SK-N-SH treated with all-trans-retinoic acid at 6 μM for 48 hours (cell line): ENCODE data around the gene ASTN2.

Experiments used
- ATAC-seq: fragments of 200-7000 bp; cut with Tn5 transposase; 3 replicates; pipeline ENCODE4 v1.9.1; 2020; ENCODE audit warnings: mild to moderate bottlenecking, moderate library complexity
- ARNTL ChIP-seq: fragments of 450-650 bp; formaldehyde crosslinking; IDR thresholded peaks from 2 replicates; pipeline ENCODE4 v1.5.0; 2020; ENCODE audit warnings: low read depth, mild to moderate bottlenecking, moderate library complexity, borderline replicate concordance
- BACH2 ChIP-seq: fragments of 250-450 bp; sonication (Bioruptor Pico); IDR thresholded peaks from 2 replicates; pipeline ENCODE4 v1.9.0; 2021; ENCODE audit warnings: mild to moderate bottlenecking, borderline replicate concordance
- CSDC2 ChIP-seq: fragments of 250-450 bp; sonication (Bioruptor Pico); IDR thresholded peaks from 2 replicates; pipeline ENCODE4 v1.5.0; 2020; ENCODE audit warnings: mild to moderate bottlenecking, moderate library complexity
- CSRNP3 ChIP-seq: fragments of 250-450 bp; sonication (Bioruptor Pico); IDR thresholded peaks from 2 replicates; pipeline ENCODE4 v1.5.1; 2021; ENCODE audit warnings: mild to moderate bottlenecking, moderate library complexity
- ESRRG ChIP-seq: fragments of 250-450 bp; sonication (Bioruptor Pico); IDR thresholded peaks from 2 replicates; pipeline ENCODE4 v1.6.1; 2021; ENCODE audit warnings: mild to moderate bottlenecking
- GLIS3 ChIP-seq: fragments of 250-450 bp; sonication (Bioruptor Pico); IDR thresholded peaks from 2 replicates; pipeline ENCODE4 v1.5.0; 2020; ENCODE audit warnings: mild to moderate bottlenecking, moderate library complexity
- ISL1 ChIP-seq: fragments of 250-450 bp; sonication (Bioruptor Pico); IDR thresholded peaks from 2 replicates; pipeline ENCODE4 v2.1.2; 2022; ENCODE audit warnings: mild to moderate bottlenecking, moderate library complexity
- OSR1 ChIP-seq: fragments of 250-450 bp; sonication (Bioruptor Pico); IDR thresholded peaks from 2 replicates; pipeline ENCODE4 v1.8.0; 2022; ENCODE audit warnings: moderate library complexity, mild to moderate bottlenecking, inconsistent platforms
- POU6F1 ChIP-seq: fragments of 250-450 bp; sonication (Bioruptor Pico); IDR thresholded peaks from 2 replicates; pipeline ENCODE4 v1.8.0; 2021; ENCODE audit warnings: low read depth, mild to moderate bottlenecking, moderate library complexity, borderline replicate concordance
- PPARA ChIP-seq: fragments of 250-450 bp; sonication (Bioruptor Pico); IDR thresholded peaks from 2 replicates; pipeline ENCODE4 v1.5.0; 2020; ENCODE audit warnings: mild to moderate bottlenecking, borderline replicate concordance
- SNAI2 ChIP-seq: fragments of 250-450 bp; sonication (Bioruptor Pico); IDR thresholded peaks from 2 replicates; pipeline ENCODE4 v1.5.0; 2020; ENCODE audit warnings: mild to moderate bottlenecking, moderate library complexity
- TCF4 ChIP-seq: fragments of 250-450 bp; sonication (Bioruptor Pico); IDR thresholded peaks from 2 replicates; pipeline ENCODE4 v1.8.0; 2021; ENCODE audit warnings: mild to moderate bottlenecking, moderate library complexity, borderline replicate concordance
- TOX ChIP-seq: fragments of 250-450 bp; sonication (Bioruptor Pico); IDR thresholded peaks from 2 replicates; pipeline ENCODE4 v1.8.0; 2021; ENCODE audit warnings: mild to moderate bottlenecking, moderate library complexity, borderline replicate concordance
- ZFP3 ChIP-seq: fragments of 250-450 bp; sonication (Bioruptor Pico); IDR thresholded peaks from 2 replicates; pipeline ENCODE4 v1.5.0; 2020; ENCODE audit warnings: mild to moderate bottlenecking, moderate library complexity
- ZFP30 ChIP-seq: fragments of 450-650 bp; formaldehyde crosslinking; IDR thresholded peaks from 2 replicates; pipeline ENCODE4 v1.5.0; 2022; ENCODE audit warnings: mild to moderate bottlenecking, moderate library complexity
- ZNF565 ChIP-seq: fragments of 450-650 bp; formaldehyde crosslinking; conservative IDR thresholded peaks from 2 replicates; pipeline ENCODE4 v1.5.0; 2020; ENCODE audit warnings: low read depth, mild to moderate bottlenecking, moderate library complexity
- ZNF70 ChIP-seq: fragments of 450-650 bp; formaldehyde crosslinking; IDR thresholded peaks from 2 replicates; pipeline ENCODE4 v1.5.0; 2020; ENCODE audit warnings: mild to moderate bottlenecking, moderate library complexity
- TF ChIP-seq, protein P1 (sequence below): fragments of 250-450 bp; sonication (Bioruptor Pico); IDR thresholded peaks from 2 replicates; pipeline ENCODE4 v1.8.0; 2020; ENCODE audit warnings: mild to moderate bottlenecking, moderate library complexity, borderline replicate concordance
- TF ChIP-seq, protein P2 (sequence below): fragments of 250-450 bp; sonication (Bioruptor Pico); IDR thresholded peaks from 2 replicates; pipeline ENCODE4 v1.5.0; 2020; ENCODE audit warnings: mild to moderate bottlenecking, moderate library complexity
- TF ChIP-seq, protein P3 (sequence below): fragments of 250-450 bp; sonication (Bioruptor Pico); IDR thresholded peaks from 2 replicates; pipeline ENCODE4 v1.5.1; 2020; ENCODE audit warnings: low read depth, mild to moderate bottlenecking, moderate library complexity

Gene ASTN2

DNA sequence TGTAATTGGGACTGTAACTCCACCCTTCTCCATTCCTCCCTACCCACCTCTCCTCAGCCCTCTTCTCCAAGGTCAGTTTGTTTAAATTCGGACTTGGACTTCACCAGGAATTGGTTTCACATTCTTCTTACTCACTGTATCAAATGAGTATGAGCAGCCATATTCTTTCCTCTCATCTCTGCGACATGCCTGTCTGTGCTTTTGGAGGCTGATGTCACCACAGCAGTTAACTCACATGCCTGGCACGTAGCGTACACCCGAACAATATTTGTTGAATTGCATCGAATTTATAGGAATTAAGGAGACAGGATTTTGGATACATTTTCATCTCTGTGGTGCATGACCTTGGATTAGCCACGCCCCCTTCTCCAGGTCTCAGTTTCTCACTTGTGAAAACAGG, 291.1 kb downstream of the ASTN2 start:
- no peak for ATAC-seq
- no peak for TF ChIP-seq ZFP30 (CRISPR knock-in tag)
- TF ChIP-seq, protein P1, sequence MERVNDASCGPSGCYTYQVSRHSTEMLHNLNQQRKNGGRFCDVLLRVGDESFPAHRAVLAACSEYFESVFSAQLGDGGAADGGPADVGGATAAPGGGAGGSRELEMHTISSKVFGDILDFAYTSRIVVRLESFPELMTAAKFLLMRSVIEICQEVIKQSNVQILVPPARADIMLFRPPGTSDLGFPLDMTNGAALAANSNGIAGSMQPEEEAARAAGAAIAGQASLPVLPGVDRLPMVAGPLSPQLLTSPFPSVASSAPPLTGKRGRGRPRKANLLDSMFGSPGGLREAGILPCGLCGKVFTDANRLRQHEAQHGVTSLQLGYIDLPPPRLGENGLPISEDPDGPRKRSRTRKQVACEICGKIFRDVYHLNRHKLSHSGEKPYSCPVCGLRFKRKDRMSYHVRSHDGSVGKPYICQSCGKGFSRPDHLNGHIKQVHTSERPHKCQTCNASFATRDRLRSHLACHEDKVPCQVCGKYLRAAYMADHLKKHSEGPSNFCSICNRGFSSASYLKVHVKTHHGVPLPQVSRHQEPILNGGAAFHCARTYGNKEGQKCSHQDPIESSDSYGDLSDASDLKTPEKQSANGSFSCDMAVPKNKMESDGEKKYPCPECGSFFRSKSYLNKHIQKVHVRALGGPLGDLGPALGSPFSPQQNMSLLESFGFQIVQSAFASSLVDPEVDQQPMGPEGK (CRISPR knock-in tag) = no peak
- TF ChIP-seq, protein P2, sequence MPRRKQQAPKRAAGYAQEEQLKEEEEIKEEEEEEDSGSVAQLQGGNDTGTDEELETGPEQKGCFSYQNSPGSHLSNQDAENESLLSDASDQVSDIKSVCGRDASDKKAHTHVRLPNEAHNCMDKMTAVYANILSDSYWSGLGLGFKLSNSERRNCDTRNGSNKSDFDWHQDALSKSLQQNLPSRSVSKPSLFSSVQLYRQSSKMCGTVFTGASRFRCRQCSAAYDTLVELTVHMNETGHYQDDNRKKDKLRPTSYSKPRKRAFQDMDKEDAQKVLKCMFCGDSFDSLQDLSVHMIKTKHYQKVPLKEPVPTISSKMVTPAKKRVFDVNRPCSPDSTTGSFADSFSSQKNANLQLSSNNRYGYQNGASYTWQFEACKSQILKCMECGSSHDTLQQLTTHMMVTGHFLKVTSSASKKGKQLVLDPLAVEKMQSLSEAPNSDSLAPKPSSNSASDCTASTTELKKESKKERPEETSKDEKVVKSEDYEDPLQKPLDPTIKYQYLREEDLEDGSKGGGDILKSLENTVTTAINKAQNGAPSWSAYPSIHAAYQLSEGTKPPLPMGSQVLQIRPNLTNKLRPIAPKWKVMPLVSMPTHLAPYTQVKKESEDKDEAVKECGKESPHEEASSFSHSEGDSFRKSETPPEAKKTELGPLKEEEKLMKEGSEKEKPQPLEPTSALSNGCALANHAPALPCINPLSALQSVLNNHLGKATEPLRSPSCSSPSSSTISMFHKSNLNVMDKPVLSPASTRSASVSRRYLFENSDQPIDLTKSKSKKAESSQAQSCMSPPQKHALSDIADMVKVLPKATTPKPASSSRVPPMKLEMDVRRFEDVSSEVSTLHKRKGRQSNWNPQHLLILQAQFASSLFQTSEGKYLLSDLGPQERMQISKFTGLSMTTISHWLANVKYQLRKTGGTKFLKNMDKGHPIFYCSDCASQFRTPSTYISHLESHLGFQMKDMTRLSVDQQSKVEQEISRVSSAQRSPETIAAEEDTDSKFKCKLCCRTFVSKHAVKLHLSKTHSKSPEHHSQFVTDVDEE (CRISPR knock-in tag) = no peak
- TF ChIP-seq ARNTL = no peak
- no peak for TF ChIP-seq ISL1 (CRISPR knock-in tag)
- TF ChIP-seq ZNF70 (CRISPR knock-in tag) = no peak
- TF ChIP-seq, protein P3, sequence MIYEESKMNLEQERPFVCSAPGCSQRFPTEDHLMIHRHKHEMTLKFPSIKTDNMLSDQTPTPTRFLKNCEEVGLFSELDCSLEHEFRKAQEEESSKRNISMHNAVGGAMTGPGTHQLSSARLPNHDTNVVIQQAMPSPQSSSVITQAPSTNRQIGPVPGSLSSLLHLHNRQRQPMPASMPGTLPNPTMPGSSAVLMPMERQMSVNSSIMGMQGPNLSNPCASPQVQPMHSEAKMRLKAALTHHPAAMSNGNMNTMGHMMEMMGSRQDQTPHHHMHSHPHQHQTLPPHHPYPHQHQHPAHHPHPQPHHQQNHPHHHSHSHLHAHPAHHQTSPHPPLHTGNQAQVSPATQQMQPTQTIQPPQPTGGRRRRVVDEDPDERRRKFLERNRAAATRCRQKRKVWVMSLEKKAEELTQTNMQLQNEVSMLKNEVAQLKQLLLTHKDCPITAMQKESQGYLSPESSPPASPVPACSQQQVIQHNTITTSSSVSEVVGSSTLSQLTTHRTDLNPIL (CRISPR knock-in tag) = no peak
- TF ChIP-seq SNAI2 = no peak
- no peak for TF ChIP-seq PPARA (CRISPR knock-in tag)
- TF ChIP-seq ZFP3 = no peak
- no peak for TF ChIP-seq OSR1 (CRISPR knock-in tag)
- no peak for TF ChIP-seq CSDC2 (CRISPR knock-in tag)
- TF ChIP-seq POU6F1 (CRISPR knock-in tag) = no peak
- no peak for TF ChIP-seq BACH2
- no peak for TF ChIP-seq TCF4 (CRISPR knock-in tag)
- TF ChIP-seq ZNF565 = no peak
- TF ChIP-seq TOX (CRISPR knock-in tag) = no peak

- no peak for ATAC-seq
- no peak for TF ChIP-seq TOX (CRISPR knock-in tag)
- no peak for TF ChIP-seq CSRNP3
- no peak for TF ChIP-seq ZFP3
- no peak for TF ChIP-seq ZNF70 (CRISPR knock-in tag)
- TF ChIP-seq CSDC2 (CRISPR knock-in tag) = no peak
- TF ChIP-seq ARNTL = no peak
- no peak for TF ChIP-seq GLIS3
- no peak for TF ChIP-seq BACH2
- TF ChIP-seq, protein P1 (CRISPR knock-in tag) = no peak
- TF ChIP-seq PPARA (CRISPR knock-in tag) = no peak
- TF ChIP-seq, protein P2 (CRISPR knock-in tag) = no peak
- TF ChIP-seq SNAI2 = no peak
- TF ChIP-seq ISL1 (CRISPR knock-in tag) = no peak
- TF ChIP-seq, protein P3 (CRISPR knock-in tag) = no peak
- TF ChIP-seq ESRRG (CRISPR knock-in tag) = no peak
- no peak for TF ChIP-seq TCF4 (CRISPR knock-in tag)
Observed at GRCh38 chr9:117122953-117123352, 291.9 kb downstream of the ASTN2 start.
